GM19395 (cell line): ENCODE data around the gene XBP1.
"Not testable (repeated sequence)": the region's sequence is repeated elsewhere in the genome, so short reads cannot be mapped to it uniquely, and the experiment has no call there.

ENCODE experiments used
- ATAC-seq: cut with Tn5 transposase; IDR thresholded peaks from one replicate; pipeline ENCODE4 v1.9.1; 2021; ENCODE audit warnings: mild to moderate bottlenecking, moderate library complexity; ENCODE audit not compliant: unreplicated experiment

The XBP1 gene

GRCh38 chr22:28819253-28820096, 19.1 kb upstream of the XBP1 start:
- peak; percentile 72 for ATAC-seq

- no peak for ATAC-seq
Observed at GRCh38 chr22:28817919-28818859, 17.8 kb upstream of the XBP1 start.

GRCh38 chr22:28817064-28817463, 16.7 kb upstream of the XBP1 start:
- ATAC-seq = no peak

GRCh38 chr22:28815729-28816128, 15.4 kb upstream of the XBP1 start:
- ATAC-seq = no peak

GRCh38 chr22:28815111-28815510, 14.7 kb upstream of the XBP1 start:
- no peak for ATAC-seq

GRCh38 chr22:28813772-28814518, 13.6 kb upstream of the XBP1 start:
- ATAC-seq = no peak

- ATAC-seq = no peak
Observed at GRCh38 chr22:28812516-28812915, 12.1 kb upstream of the XBP1 start.

GRCh38 chr22:28810821-28811491, 10.6 kb upstream of the XBP1 start:
- no peak for ATAC-seq

- no peak for ATAC-seq
Observed at GRCh38 chr22:28808716-28809355, 8.5 kb upstream of the XBP1 start.

- not testable (repeated sequence) for ATAC-seq
Observed at GRCh38 chr22:28805426-28805825, 5.1 kb upstream of the XBP1 start.

- ATAC-seq = no peak
Observed at GRCh38 chr22:28802595-28803123, 2.3 kb upstream of the XBP1 start.

- no peak for ATAC-seq
Observed at GRCh38 chr22:28801845-28802594, 1.7 kb upstream of the XBP1 start.

GRCh38 chr22:28799606-28800307, 612 bp downstream of the XBP1 start:
- ATAC-seq = peak; percentile 28

GRCh38 chr22:28798810-28799605, 1.4 kb downstream of the XBP1 start:
- no peak for ATAC-seq

- no peak for ATAC-seq
Observed at GRCh38 chr22:28795932-28796856, 4.2 kb downstream of the XBP1 start.

- no peak for ATAC-seq
Observed at GRCh38 chr22:28795071-28795693, 5.2 kb downstream of the XBP1 start.
